ENCODE data around the gene TWF2. TPM values are rescaled to one million over a fixed set of nuclear protein-coding genes. Genes with fewer than 3 reads are reported as not detected.
A peak's percentile ranks its signal among the peaks of the same experiment; 100 is the strongest.

TWF2 gene
- total and polyA plus RNA-seq, 9 donors, result 22.0 to 36.6 (median 29.2) TPM

GRCh38 chr3:52218026-52218425 is 20.9 kb downstream of the TWF2 start:
- H3K27me3 ChIP-seq (ENCODE audit: control insufficient read depth, insufficient read depth, low read length), result no peaks in the 10 kb centered on the region
- H3K4me3 ChIP-seq (ENCODE audit: low read length), result no peak overlapping the region
- 20% methylated on average over 1 of the region's 3 CpGs for WGBS (ENCODE audit: insufficient coverage)
- peak overlapping the region; percentile 94 for H3K27ac ChIP-seq (ENCODE audit: low read length)
- peaks cover 32% of the 10 kb centered on the region for H3K36me3 ChIP-seq (ENCODE audit: control insufficient read depth, insufficient read depth, low read length)
- no peak for DNase-seq
- H3K9me3 ChIP-seq (replicated peaks; ENCODE audit: control insufficient read depth, low read depth, low read length), result no peaks in the 10 kb centered on the region
- H3K4me1 ChIP-seq (ENCODE audit: control insufficient read depth, insufficient read depth, low read length), result peaks cover 71% of the 10 kb centered on the region

- no peak overlapping the region for H3K4me3 ChIP-seq (ENCODE audit: low read length)
- H3K9me3 ChIP-seq (replicated peaks; ENCODE audit: control insufficient read depth, low read depth, low read length), result no peaks in the 10 kb centered on the region
- no peak for DNase-seq
- WGBS (ENCODE audit: insufficient coverage), result 65% methylated on average over 7 of the region's 10 CpGs
- peaks cover 69% of the 10 kb centered on the region for H3K4me1 ChIP-seq (ENCODE audit: control insufficient read depth, insufficient read depth, low read length)
- H3K27ac ChIP-seq (ENCODE audit: low read length), result peak overlapping the region; percentile 94
- no peaks in the 10 kb centered on the region for H3K27me3 ChIP-seq (ENCODE audit: control insufficient read depth, insufficient read depth, low read length)
- H3K36me3 ChIP-seq (ENCODE audit: control insufficient read depth, insufficient read depth, low read length), result peaks cover 37% of the 10 kb centered on the region
Measured at GRCh38 chr3:52217409-52217805, 21.6 kb downstream of the TWF2 start.

- WGBS (ENCODE audit: insufficient coverage), result 49% methylated on average over 11 of the region's 13 CpGs
- H3K9me3 ChIP-seq (replicated peaks; ENCODE audit: control insufficient read depth, low read depth, low read length), result no peaks in the 10 kb centered on the region
- peaks cover 63% of the 10 kb centered on the region for H3K4me1 ChIP-seq (ENCODE audit: control insufficient read depth, insufficient read depth, low read length)
- H3K36me3 ChIP-seq (ENCODE audit: control insufficient read depth, insufficient read depth, low read length), result peaks cover 43% of the 10 kb centered on the region
- no peak overlapping the region for H3K4me3 ChIP-seq (ENCODE audit: low read length)
- no peaks in the 10 kb centered on the region for H3K27me3 ChIP-seq (ENCODE audit: control insufficient read depth, insufficient read depth, low read length)
- peak overlapping the region; percentile 94 for H3K27ac ChIP-seq (ENCODE audit: low read length)
- peak; percentile 91 for DNase-seq
Measured at GRCh38 chr3:52216585-52217408, 22.2 kb downstream of the TWF2 start.

GRCh38 chr3:52215351-52215750 is 23.6 kb downstream of the TWF2 start:
- Histone ChIP-seq H3K4me1 (ENCODE audit: control insufficient read depth, insufficient read depth, low read length) (peaks cover 48% of the 10 kb centered on the region), H3K27me3 (ENCODE audit: control insufficient read depth, insufficient read depth, low read length) (no peaks in the 10 kb centered on the region), H3K9me3 (replicated peaks; ENCODE audit: control insufficient read depth, low read depth, low read length) (no peaks in the 10 kb centered on the region), H3K27ac (ENCODE audit: low read length) (no peak overlapping the region), H3K36me3 (ENCODE audit: control insufficient read depth, insufficient read depth, low read length) (peaks cover 53% of the 10 kb centered on the region), H3K4me3 (ENCODE audit: low read length) (no peak overlapping the region)
- 92% methylated on average over 7 of the region's 7 CpGs for WGBS (ENCODE audit: insufficient coverage)
- DNase-seq, result no peak

- no peaks in the 10 kb centered on the region for H3K27me3 ChIP-seq (ENCODE audit: control insufficient read depth, insufficient read depth, low read length)
- peaks cover 68% of the 10 kb centered on the region for H3K36me3 ChIP-seq (ENCODE audit: control insufficient read depth, insufficient read depth, low read length)
- peaks cover 35% of the 10 kb centered on the region for H3K4me1 ChIP-seq (ENCODE audit: control insufficient read depth, insufficient read depth, low read length)
- DNase-seq, result no peak
- H3K4me3 ChIP-seq (ENCODE audit: low read length), result no peak overlapping the region
- no peaks in the 10 kb centered on the region for H3K9me3 ChIP-seq (replicated peaks; ENCODE audit: control insufficient read depth, low read depth, low read length)
- H3K27ac ChIP-seq (ENCODE audit: low read length), result no peak overlapping the region
Measured at GRCh38 chr3:52213901-52214300, 25.1 kb downstream of the TWF2 start.

GRCh38 chr3:52213005-52213404 is 26.0 kb downstream of the TWF2 start:
- Histone ChIP-seq H3K27me3 (ENCODE audit: control insufficient read depth, insufficient read depth, low read length) (no peaks in the 10 kb centered on the region), H3K4me1 (ENCODE audit: control insufficient read depth, insufficient read depth, low read length) (peaks cover 26% of the 10 kb centered on the region), H3K27ac (ENCODE audit: low read length) (no peak overlapping the region), H3K4me3 (ENCODE audit: low read length) (no peak overlapping the region), H3K9me3 (replicated peaks; ENCODE audit: control insufficient read depth, low read depth, low read length) (no peaks in the 10 kb centered on the region), H3K36me3 (ENCODE audit: control insufficient read depth, insufficient read depth, low read length) (peaks cover 77% of the 10 kb centered on the region)
- no peak for DNase-seq
- WGBS (ENCODE audit: insufficient coverage), result 100% methylated on average over 1 of the region's 8 CpGs

GRCh38 chr3:52211268-52211891 is 27.6 kb downstream of the TWF2 start:
- 94% methylated on average over 17 of the region's 18 CpGs for WGBS (ENCODE audit: insufficient coverage)
- no peak for DNase-seq
- Histone ChIP-seq H3K27me3 (ENCODE audit: control insufficient read depth, insufficient read depth, low read length) (no peaks in the 10 kb centered on the region), H3K4me3 (ENCODE audit: low read length) (no peak overlapping the region), H3K4me1 (ENCODE audit: control insufficient read depth, insufficient read depth, low read length) (peaks cover 11% of the 10 kb centered on the region), H3K9me3 (replicated peaks; ENCODE audit: control insufficient read depth, low read depth, low read length) (no peaks in the 10 kb centered on the region), H3K27ac (ENCODE audit: low read length) (no peak overlapping the region), H3K36me3 (ENCODE audit: control insufficient read depth, insufficient read depth, low read length) (peaks cover 88% of the 10 kb centered on the region)

- Histone ChIP-seq H3K4me1 (ENCODE audit: control insufficient read depth, insufficient read depth, low read length) (peaks cover 4% of the 10 kb centered on the region), H3K36me3 (ENCODE audit: control insufficient read depth, insufficient read depth, low read length) (peaks cover 93% of the 10 kb centered on the region), H3K4me3 (ENCODE audit: low read length) (no peak overlapping the region), H3K27ac (ENCODE audit: low read length) (no peak overlapping the region), H3K9me3 (replicated peaks; ENCODE audit: control insufficient read depth, low read depth, low read length) (no peaks in the 10 kb centered on the region), H3K27me3 (ENCODE audit: control insufficient read depth, insufficient read depth, low read length) (no peaks in the 10 kb centered on the region)
- no peak for DNase-seq
- no CpG with 5 or more reads among the region's 6 CpGs for WGBS (ENCODE audit: insufficient coverage)
Measured at GRCh38 chr3:52210550-52211046, 28.4 kb downstream of the TWF2 start.

GRCh38 chr3:52210037-52210436 is 28.9 kb downstream of the TWF2 start:
- H3K36me3 ChIP-seq (ENCODE audit: control insufficient read depth, insufficient read depth, low read length), result peaks cover 92% of the 10 kb centered on the region
- no peak overlapping the region for H3K4me3 ChIP-seq (ENCODE audit: low read length)
- no peaks in the 10 kb centered on the region for H3K27me3 ChIP-seq (ENCODE audit: control insufficient read depth, insufficient read depth, low read length)
- no peaks in the 10 kb centered on the region for H3K4me1 ChIP-seq (ENCODE audit: control insufficient read depth, insufficient read depth, low read length)
- no peak overlapping the region for H3K27ac ChIP-seq (ENCODE audit: low read length)
- DNase-seq, result no peak
- H3K9me3 ChIP-seq (replicated peaks; ENCODE audit: control insufficient read depth, low read depth, low read length), result no peaks in the 10 kb centered on the region

GRCh38 chr3:52208556-52208955 is 30.4 kb downstream of the TWF2 start:
- no CpG with 5 or more reads among the region's 4 CpGs for WGBS (ENCODE audit: insufficient coverage)
- peaks cover 93% of the 10 kb centered on the region for H3K36me3 ChIP-seq (ENCODE audit: control insufficient read depth, insufficient read depth, low read length)

More at GRCh38 chr3:52208556-52208955, 30.4 kb downstream of the TWF2 start:
- Histone ChIP-seq H3K9me3 (replicated peaks; ENCODE audit: control insufficient read depth, low read depth, low read length) (no peaks in the 10 kb centered on the region), H3K27me3 (ENCODE audit: control insufficient read depth, insufficient read depth, low read length) (no peaks in the 10 kb centered on the region), H3K4me1 (ENCODE audit: control insufficient read depth, insufficient read depth, low read length) (no peaks in the 10 kb centered on the region), H3K27ac (ENCODE audit: low read length) (no peak overlapping the region), H3K4me3 (ENCODE audit: low read length) (no peak overlapping the region)
- no peak for DNase-seq
